ENCODE data around the gene ZDHHC3.

ZDHHC3 gene, protein sequence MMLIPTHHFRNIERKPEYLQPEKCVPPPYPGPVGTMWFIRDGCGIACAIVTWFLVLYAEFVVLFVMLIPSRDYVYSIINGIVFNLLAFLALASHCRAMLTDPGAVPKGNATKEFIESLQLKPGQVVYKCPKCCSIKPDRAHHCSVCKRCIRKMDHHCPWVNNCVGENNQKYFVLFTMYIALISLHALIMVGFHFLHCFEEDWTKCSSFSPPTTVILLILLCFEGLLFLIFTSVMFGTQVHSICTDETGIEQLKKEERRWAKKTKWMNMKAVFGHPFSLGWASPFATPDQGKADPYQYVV

DNA sequence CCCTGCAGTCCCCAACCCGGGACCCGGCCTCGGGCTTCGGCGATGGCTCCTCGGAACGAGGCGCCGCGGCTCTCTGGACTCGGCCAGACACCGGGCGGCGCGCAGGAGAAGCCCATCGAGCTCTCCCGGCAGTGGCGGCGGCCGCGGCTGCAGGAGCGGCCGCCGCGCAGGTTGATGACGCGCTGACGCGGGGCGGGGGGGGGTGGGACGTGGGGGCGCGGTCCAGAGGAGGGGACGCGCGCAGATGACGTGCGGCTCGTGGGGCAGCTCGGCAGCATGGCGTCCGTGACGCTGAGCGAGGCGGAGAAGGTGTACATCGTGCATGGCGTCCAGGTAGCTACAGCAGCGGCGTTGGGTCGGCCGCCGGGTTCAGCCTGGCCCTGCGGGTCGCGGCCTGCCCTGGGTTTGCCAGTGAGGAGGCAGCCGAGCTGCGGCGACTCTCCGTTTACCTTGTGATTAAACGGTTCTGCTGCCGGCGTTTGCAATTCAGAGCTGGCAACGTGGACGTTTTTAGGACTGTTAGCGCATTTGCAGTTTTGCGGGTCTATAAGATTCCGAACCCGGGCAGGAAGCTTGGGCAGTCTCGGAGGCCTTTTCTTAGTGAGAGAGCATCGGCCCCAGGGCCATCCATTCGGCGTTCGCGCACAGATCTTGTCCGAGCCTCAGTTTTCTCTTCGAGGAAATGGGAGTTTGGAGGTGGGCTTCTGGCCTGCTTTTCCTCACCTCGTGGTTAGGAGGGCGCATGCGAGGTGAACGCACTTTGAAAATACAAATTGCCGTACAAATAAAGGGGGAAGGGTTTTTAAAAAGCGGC, at the start of gene ZDHHC3, which contains the start of gene EXOSC7:
TSS of gene ZDHHC3 (minus strand) at position 173 of the 814 bp plus-strand sequence. CDS start 16,738 bp downstream, outside the sequence.
TSS of gene EXOSC7 (plus strand) at position 243 of the 814 bp plus-strand sequence. CDS start at position 277, 34 bp downstream.
- peak; percentile 82 for DNase-seq (ENCODE audit: low spot score)

DNA sequence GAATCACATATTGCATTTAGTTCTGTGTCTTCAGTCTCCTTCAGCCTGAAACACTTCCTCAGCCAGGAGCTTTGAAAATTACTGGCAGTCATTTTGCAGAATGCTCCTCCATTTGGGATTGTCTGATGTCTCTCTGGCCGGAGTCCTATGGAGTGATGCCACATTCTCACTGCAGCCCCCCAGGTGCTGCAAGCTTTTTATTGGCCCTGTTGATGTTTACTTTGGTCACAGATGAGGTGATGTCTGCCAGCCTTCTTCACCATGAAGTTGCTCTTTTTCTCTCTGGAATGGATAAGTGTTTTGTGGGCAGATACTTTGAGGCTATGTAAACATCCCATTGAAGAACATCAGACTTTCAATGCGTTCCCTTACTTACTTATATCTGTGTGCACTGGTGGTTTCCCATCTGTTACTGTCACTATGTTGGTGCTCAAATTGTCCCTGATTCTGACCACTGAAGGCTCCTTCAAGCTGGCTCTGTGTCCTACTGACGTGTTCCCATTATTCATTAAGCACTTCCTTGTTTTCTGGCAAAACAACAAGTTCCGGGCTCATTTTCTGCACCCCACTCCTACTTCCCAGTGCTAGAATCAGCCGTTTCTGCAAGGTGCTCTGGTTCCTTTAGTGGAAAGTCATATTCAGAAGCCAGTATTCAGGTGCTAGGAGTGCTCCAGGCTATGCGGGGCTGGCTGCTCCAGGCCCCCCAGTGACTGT, 48.7 kb upstream of the ZDHHC3 start:
- no peak for DNase-seq (ENCODE audit: low spot score)

DNA sequence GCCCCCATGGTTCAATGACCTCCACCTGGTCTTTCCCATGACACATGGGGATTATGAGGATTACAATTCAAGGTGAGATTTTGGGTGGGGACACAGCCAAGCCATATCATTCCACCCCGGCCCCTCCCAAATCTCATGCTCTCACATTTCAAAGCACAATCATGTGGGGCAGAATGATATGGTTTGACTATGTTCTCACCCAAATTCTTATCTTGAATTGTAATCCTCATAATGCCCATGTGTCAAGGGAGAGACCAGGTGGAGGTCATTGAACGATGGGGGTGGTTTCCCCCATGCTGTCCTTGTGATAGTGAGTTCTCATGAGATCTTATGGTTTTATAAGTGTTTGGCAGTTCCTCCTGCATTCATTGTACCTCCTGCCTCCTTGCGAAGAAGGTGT, 47.7 kb upstream of the ZDHHC3 start:
- DNase-seq (ENCODE audit: low spot score), result no peak

DNA sequence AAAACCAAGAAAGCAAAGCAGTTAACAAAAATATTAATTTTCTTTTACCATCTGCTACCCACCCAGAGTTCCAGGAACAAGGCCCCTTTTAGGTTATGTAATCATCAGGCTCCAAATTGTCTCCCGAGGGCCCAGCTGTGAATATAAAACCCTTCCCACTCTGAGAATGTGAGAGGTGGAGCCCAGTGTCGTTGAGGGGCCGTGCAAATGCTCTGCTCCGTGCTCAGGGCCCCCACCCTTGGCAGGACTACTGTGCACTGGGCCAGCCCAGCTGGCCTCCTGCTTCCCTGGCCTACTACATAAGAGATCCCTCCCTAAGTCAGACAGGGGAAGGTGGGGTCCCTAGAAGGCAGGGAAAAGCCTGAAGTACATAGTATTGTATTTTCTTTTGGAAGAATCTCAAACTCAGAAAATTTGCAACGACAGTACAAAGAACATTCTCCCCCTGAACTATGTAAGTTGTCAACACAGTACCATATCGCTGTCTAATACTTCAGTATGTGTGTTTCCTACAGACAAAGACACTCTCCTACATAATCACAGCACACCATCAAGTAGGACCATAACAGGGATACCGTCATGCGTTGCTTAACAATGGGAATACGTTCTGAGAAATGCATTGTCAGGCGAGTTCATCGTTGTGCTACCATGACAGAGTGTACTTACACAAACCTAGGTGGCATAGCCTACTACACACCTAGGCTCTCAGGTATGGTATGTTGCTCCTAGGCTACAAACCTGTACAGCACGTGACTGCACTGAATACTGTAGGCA, 45.7 kb upstream of the ZDHHC3 start:
- no peak for DNase-seq (ENCODE audit: low spot score)

GRCh38 chr3:45020534-45020933, 44.6 kb upstream of the ZDHHC3 start:
- no peak for DNase-seq (ENCODE audit: low spot score)

DNA sequence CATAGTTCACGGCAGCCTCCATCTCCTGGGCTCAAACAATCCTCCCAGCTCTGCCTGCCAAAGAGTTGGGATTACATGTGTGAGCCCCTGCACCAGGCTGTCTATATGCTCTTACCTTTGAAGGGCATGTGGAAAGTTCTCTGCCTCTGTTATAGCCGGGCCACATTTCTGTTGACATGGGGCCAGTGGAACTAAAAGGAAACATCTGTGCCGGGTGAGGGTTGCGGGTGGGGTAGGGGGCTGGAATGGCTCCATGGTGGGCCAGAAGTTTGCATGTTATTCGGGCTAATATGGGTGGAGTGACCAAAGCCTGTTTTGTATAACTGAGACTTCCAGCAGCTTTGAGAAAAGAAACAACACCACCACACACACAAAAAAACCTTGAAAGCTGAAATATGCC, 41.8 kb upstream of the ZDHHC3 start:
- DNase-seq (ENCODE audit: low spot score), result no peak

DNA sequence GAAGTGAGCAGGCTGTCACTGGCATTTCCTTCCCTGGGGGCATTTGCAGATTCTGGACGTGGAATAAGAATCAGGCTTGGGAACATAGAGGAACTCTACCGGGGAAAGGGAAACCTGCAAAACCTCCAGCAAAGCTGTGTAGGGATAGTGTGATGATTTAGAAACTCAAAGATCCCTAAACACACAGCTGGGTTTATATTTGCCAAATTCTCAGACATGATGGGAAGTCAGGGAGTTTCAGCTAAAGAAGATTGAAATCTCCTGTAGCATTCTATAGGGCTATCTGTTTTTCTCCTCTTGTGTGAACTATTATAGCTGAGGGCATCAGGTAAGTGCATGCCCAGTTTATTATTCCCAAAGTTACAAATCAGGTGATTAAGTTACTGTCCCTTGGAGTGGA, 40.9 kb upstream of the ZDHHC3 start:
- no peak for DNase-seq (ENCODE audit: low spot score)

DNA sequence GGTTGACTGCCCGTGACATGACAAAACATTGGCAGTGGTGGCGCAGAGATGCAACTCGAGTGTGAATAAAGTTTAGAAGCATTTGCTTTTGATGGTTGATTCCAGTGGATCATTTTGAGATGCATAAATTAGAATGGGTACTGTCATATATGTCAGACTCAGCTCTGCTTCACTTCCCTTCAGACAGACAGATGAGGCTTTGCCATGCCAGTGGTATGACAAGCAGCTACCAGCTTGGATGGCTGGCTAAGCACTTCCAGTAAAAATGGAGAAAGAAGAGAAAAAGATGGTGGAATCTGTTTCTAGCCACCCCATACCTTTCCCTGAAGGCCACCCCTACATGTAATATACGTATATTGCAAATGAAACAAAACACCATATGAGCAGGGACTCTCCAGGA, 36.6 kb upstream of the ZDHHC3 start:
- no peak for DNase-seq (ENCODE audit: low spot score)

DNA sequence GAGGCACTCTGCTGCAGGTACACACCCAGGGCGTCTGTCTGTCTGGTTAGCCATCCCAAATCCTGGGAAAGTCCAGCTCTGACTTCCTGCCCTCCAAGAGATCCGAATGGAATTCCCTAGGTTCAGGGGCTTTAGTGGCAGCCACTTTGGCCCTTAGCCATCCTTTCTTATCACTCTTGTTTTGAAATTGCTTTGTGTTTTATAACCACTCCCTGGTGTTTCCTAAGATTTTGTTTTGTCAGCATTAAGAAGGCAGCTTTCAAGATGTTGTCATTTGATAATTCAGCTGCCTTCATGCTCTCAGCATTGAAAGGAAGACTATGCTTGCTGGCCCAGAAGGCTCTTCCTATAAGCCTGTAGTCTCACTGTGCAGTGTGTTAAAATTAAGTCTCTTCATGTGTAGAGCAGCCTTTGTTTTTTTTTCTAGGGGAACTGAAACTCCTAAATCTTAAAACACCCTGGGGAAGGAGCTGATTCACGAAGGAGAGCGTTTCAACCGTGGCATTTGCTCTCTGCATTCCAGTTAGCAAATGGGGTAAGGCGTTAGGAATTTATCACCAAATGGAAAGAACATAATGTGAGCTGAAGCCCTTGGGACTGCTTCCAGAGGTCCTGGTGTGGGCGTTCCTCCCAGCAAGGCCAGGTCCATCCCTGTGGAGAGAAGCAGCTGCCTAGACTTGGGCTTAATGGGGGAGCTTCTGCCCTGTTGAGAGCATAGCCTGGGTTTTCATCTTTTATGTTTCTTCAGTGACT, 36.0 kb upstream of the ZDHHC3 start:
- DNase-seq (ENCODE audit: low spot score), result peak; percentile 46

GRCh38 chr3:45010811-45011333, 34.9 kb upstream of the ZDHHC3 start:
- no peak for DNase-seq (ENCODE audit: low spot score)

GRCh38 chr3:45009868-45010267, 33.9 kb upstream of the ZDHHC3 start:
- no peak for DNase-seq (ENCODE audit: low spot score)

DNA sequence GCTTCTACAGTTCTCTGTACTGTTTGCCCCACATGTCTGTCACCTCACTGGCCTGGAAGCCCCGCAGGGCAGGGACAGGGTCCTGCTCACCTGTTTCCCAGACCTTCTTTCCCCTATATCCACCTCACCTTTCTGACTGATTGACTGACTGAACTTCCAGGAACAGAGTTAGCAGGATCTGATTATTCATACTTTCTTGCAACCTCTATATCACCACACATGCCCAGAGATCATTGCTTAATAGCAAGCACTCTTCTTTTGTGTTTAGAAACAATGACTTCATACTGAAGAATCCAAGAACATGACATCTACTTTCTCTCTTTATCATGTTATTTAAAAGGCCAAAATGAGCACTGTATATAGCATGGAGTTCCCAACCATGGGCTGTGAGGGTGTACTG, 32.1 kb upstream of the ZDHHC3 start:
- no peak for DNase-seq (ENCODE audit: low spot score)

GRCh38 chr3:45007091-45007490, 31.1 kb upstream of the ZDHHC3 start:
- DNase-seq (ENCODE audit: low spot score), result no peak

DNA sequence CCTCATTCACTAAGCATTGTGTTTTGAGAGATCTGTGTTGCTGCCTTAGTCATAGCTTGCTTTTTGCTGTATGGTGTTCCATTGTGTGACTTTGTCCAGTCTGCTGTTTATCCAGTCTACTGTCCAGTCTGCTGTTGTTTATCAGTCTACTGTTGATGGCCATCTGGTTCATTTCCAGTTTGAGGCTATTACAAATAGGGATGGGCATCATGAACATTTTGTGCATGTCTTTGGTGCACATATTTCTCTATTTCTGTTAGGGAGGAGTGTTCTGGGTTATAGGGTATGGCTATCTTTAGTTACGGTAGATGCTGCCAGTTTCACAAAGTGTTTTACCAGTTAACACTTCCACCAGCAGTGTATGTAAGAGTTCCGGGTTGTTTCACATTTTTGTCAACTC, 27.9 kb upstream of the ZDHHC3 start:
- no peak for DNase-seq (ENCODE audit: low spot score)

- DNase-seq (ENCODE audit: low spot score), result no peak
Observed at GRCh38 chr3:45003406-45003805, 27.4 kb upstream of the ZDHHC3 start.

DNA sequence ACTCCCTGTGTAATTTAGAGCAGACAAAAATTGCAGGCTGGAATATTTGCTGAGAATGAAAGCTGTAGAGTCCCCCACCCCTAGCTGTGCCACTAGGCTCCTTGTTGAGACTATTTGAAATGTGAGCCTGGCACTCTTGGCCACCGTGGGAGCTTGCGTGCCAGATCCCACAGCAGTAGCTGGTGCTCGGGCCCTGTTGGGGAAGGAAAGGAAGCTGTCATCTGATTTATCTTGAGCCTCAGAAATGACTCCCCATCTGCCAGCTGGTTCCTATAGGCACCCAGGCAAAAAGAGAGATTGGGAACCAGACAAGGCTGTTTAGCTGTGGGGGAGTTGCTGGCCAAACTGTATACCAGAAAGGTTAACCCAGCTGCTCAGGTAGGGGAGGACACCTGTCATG, 26.7 kb upstream of the ZDHHC3 start:
- DNase-seq (ENCODE audit: low spot score), result no peak

DNA sequence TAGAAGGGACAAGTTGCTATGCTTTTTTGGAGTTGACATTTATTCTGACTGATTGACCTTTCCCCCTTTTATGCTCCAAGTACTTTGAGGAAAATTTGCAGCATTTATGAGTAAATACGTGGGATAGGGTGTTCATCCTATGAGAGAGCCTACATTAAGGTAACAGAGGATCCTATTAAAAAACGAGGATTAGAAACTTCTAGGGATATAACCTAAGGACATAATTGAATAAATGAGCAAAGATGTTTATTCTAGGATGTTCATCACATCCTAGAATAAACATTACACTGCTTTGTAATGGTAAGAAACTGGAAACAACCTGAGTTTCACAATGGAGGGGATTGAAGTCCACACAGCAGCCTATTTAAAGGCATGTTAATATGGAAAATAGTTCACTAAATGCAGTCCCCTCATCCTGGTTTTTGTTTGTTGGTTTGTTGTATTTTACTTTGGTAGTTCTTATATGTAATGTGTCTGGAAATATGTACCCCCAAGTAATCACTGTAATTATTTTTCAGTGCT, 26.2 kb upstream of the ZDHHC3 start:
- no peak for DNase-seq (ENCODE audit: low spot score)

GRCh38 chr3:45001738-45002137, 25.8 kb upstream of the ZDHHC3 start:
- DNase-seq (ENCODE audit: low spot score), result no peak

- no peak for DNase-seq (ENCODE audit: low spot score)
Observed at GRCh38 chr3:45000823-45001222, 24.8 kb upstream of the ZDHHC3 start.

GRCh38 chr3:44999782-45000181, 23.8 kb upstream of the ZDHHC3 start:
- no peak for DNase-seq (ENCODE audit: low spot score)

GRCh38 chr3:44996556-44996969, 20.6 kb upstream of the ZDHHC3 start:
- DNase-seq (ENCODE audit: low spot score), result no peak

Measured in globus pallidus (tissue), 1 donor.